Neural progenitor cell (in vitro differentiated cells): Measurements from ENCODE around the gene CDKL4. TPM values are rescaled to one million over a fixed set of nuclear protein-coding genes. Genes with fewer than 3 reads are reported as not detected.

ENCODE experiments used
- DNase-seq: peaks from one replicate; pipeline ENCODE4 v3.0.0-alpha.2; 2016; ENCODE audit warnings: low spot score
- H2AFZ ChIP-seq: fragments of 200-600 bp; sonication (generic); replicated peaks from 2 replicates; pipeline ENCODE4 v1.6.1; 2016; ENCODE audit warnings: antibody characterized with exemption
- H3F3A ChIP-seq: fragments of 200-600 bp; sonication (generic); 2 replicates; pipeline ENCODE4 v1.6.1; 2016; ENCODE audit warnings: antibody characterized with exemption, low read depth
- H3K27ac ChIP-seq: fragments of 200-600 bp; sonication (generic); 2 replicates; pipeline ENCODE4 v1.5.1; 2016; ENCODE audit warnings: mild to moderate bottlenecking
- H3K27me3 ChIP-seq: fragments of 200-600 bp; sonication (generic); 2 replicates; pipeline ENCODE4 v1.6.1; 2016; ENCODE audit warnings: mild to moderate bottlenecking, moderate library complexity
- H3K36me3 ChIP-seq: fragments of 200-600 bp; sonication (generic); 2 replicates; pipeline ENCODE4 v1.5.1; 2016
- H3K4me1 ChIP-seq: fragments of 200-600 bp; sonication (generic); 2 replicates; pipeline ENCODE4 v1.6.1; 2016; ENCODE audit warnings: mixed run types
- H3K4me2 ChIP-seq: fragments of 200-600 bp; sonication (generic); 2 replicates; pipeline ENCODE4 v1.6.1; 2016
- H3K4me3 ChIP-seq: fragments of 200-600 bp; sonication (generic); 2 replicates; pipeline ENCODE4 v1.5.1; 2016
- H3K79me2 ChIP-seq: fragments of 200-600 bp; sonication (generic); 2 replicates; pipeline ENCODE4 v1.6.1; 2016; ENCODE audit warnings: low read depth
- H3K9ac ChIP-seq: fragments of 200-600 bp; sonication (generic); 2 replicates; pipeline ENCODE4 v1.6.1; 2016
- H3K9me3 ChIP-seq: fragments of 200-600 bp; sonication (generic); 2 replicates; pipeline ENCODE4 v1.5.1; 2016; ENCODE audit warnings: low read depth
- H4K20me1 ChIP-seq: fragments of 200-600 bp; sonication (generic); 2 replicates; pipeline ENCODE4 v1.6.1; 2016; ENCODE audit warnings: low read depth
- H3K27ac Mint-ChIP-seq: 3 replicates; pipeline ENCODE4 v1.8.0; 2021; ENCODE audit warnings: mixed read lengths
- H3K27me3 Mint-ChIP-seq: 2 replicates; pipeline ENCODE4 v1.8.0; 2022; ENCODE audit warnings: low read depth, mild to moderate bottlenecking, inconsistent platforms, moderate library complexity, mixed read lengths; ENCODE audit not compliant: insufficient read depth
- H3K36me3 Mint-ChIP-seq: 3 replicates; pipeline ENCODE4 v1.8.0; 2021; ENCODE audit warnings: mixed read lengths
- H3K4me1 Mint-ChIP-seq: 3 replicates; pipeline ENCODE4 v1.8.0; 2021; ENCODE audit warnings: mixed read lengths
- H3K4me3 Mint-ChIP-seq: 3 replicates; pipeline ENCODE4 v1.8.0; 2021; ENCODE audit warnings: mild to moderate bottlenecking, moderate library complexity, mixed read lengths
- H3K9me3 Mint-ChIP-seq: 3 replicates; pipeline ENCODE4 v1.8.0; 2020; ENCODE audit warnings: mixed read lengths
- EZH2 ChIP-seq: fragments of 200-600 bp; sonication (generic); IDR thresholded peaks from 2 replicates; pipeline ENCODE4 v1.6.1; 2017; ENCODE audit warnings: antibody characterized with exemption, mild to moderate bottlenecking, moderate library complexity
- EZH2phosphoT487 ChIP-seq: fragments of 200-600 bp; sonication (generic); IDR thresholded peaks from 2 replicates; pipeline ENCODE4 v1.6.1; 2017; ENCODE audit warnings: antibody characterized with exemption
- total RNA-seq: library from RNA; depleted of rRNA; stranded (reverse); fragments of >200 nt; gene quantifications from 2 replicates; pipeline ENCODE4 v1.2.3, GENCODE V29; 2015; ENCODE audit warnings: low replicate concordance
- TF ChIP-seq, protein P1 (sequence below): fragments of 200-600 bp; sonication (generic); IDR thresholded peaks from 2 replicates; pipeline ENCODE4 v1.5.1; 2017; ENCODE audit warnings: antibody characterized with exemption, mild to moderate bottlenecking

CDKL4 gene
- total RNA-seq, 1 donor from 2014 or later: not detected

DNA sequence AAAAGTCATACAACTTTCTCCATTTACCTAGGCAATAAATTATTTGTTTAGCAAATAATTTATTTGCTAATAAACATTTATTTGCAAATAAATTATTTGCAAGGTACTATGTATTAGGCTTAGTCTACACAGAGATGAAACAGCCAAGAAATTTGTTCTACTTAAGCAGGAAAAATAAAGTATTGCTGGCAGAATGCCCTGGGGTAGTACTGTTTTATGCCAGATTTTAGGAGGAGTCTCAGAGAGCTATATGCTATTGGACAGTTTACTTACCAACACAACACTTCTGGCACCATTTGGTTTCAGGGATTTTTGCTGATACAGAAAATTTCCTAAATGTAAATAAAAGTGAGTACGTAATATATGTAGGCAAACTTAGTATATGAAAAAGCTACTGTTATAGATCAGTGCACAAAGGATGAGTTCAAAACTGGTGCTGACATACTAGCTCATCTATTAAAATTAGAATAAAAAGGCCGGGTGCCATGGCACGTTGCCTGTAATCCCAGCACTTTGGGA, 23.2 kb upstream of the CDKL4 start:
- Histone ChIP-seq H3K27ac (no peak overlapping the region), H3F3A (no peaks in the 10 kb centered on the region), H3K79me2 (no peaks in the 10 kb centered on the region), H3K4me3 (no peak overlapping the region), H3K4me1 (no peaks in the 10 kb centered on the region), H3K9me3 (no peaks in the 10 kb centered on the region), H3K36me3 (peaks cover 7% of the 10 kb centered on the region), H3K27me3 (no peaks in the 10 kb centered on the region), H3K9ac (no peak overlapping the region), H4K20me1 (no peaks in the 10 kb centered on the region), H3K4me2 (no peak overlapping the region), H2AFZ (no peak overlapping the region)
- Mint-ChIP-seq H3K4me3 (no peak overlapping the region), H3K27me3 (no peaks in the 10 kb centered on the region), H3K27ac (no peak overlapping the region), H3K4me1 (no peaks in the 10 kb centered on the region), H3K9me3 (no peaks in the 10 kb centered on the region), H3K36me3 (peaks cover 21% of the 10 kb centered on the region)
- DNase-seq: no peak
- TF ChIP-seq EZH2phosphoT487: no peak
- TF ChIP-seq EZH2: no peak
- TF ChIP-seq, protein P1, sequence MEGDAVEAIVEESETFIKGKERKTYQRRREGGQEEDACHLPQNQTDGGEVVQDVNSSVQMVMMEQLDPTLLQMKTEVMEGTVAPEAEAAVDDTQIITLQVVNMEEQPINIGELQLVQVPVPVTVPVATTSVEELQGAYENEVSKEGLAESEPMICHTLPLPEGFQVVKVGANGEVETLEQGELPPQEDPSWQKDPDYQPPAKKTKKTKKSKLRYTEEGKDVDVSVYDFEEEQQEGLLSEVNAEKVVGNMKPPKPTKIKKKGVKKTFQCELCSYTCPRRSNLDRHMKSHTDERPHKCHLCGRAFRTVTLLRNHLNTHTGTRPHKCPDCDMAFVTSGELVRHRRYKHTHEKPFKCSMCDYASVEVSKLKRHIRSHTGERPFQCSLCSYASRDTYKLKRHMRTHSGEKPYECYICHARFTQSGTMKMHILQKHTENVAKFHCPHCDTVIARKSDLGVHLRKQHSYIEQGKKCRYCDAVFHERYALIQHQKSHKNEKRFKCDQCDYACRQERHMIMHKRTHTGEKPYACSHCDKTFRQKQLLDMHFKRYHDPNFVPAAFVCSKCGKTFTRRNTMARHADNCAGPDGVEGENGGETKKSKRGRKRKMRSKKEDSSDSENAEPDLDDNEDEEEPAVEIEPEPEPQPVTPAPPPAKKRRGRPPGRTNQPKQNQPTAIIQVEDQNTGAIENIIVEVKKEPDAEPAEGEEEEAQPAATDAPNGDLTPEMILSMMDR: no peak

DNA sequence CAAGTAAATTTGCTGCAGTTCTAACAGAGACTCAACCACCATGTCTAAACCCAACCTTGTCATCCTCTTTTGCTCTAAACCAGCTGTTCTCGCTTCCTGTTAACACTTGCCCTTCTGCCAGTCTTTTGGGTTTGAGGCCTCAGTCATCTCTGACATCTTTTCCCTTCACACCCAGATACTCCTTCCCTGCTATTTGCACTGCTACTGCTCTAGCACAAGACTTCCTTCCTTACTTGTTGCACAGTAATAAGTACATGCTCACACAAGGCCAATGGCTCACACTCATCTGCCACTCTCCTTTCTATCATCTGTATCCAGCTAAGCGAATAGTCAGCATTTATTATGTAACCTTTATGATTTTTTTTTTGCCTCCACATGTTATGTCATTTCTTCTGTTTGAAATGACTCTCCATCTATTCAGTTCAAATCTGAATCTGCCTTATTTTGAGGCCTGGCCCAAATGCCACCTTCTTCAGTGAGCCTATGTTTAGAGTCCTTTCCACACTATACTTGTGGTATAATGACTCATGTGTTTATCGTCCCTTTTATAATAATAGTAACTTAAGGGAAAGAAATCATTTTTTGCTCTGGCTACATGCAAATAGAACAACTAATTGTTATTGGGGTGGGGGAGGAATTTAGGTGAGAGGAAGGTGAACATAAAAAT, 22.5 kb upstream of the CDKL4 start:
- H3K4me1 Mint-ChIP-seq: no peaks in the 10 kb centered on the region
- Histone ChIP-seq H3K36me3 (peaks cover 3% of the 10 kb centered on the region), H4K20me1 (no peaks in the 10 kb centered on the region), H3K9ac (no peak overlapping the region), H3K79me2 (no peaks in the 10 kb centered on the region), H3K27ac (no peak overlapping the region), H3K4me2 (no peak overlapping the region), H3K27me3 (no peaks in the 10 kb centered on the region), H2AFZ (no peak overlapping the region), H3K9me3 (no peaks in the 10 kb centered on the region), H3F3A (no peaks in the 10 kb centered on the region), H3K4me3 (no peak overlapping the region), H3K4me1 (no peaks in the 10 kb centered on the region)
- peaks cover 22% of the 10 kb centered on the region for H3K36me3 Mint-ChIP-seq
- no peak for DNase-seq
- H3K27me3 Mint-ChIP-seq: no peaks in the 10 kb centered on the region
- H3K27ac Mint-ChIP-seq: no peak overlapping the region
- no peak overlapping the region for H3K4me3 Mint-ChIP-seq
- no peaks in the 10 kb centered on the region for H3K9me3 Mint-ChIP-seq
- no peak for TF ChIP-seq EZH2phosphoT487
- TF ChIP-seq, protein P1: no peak

DNA sequence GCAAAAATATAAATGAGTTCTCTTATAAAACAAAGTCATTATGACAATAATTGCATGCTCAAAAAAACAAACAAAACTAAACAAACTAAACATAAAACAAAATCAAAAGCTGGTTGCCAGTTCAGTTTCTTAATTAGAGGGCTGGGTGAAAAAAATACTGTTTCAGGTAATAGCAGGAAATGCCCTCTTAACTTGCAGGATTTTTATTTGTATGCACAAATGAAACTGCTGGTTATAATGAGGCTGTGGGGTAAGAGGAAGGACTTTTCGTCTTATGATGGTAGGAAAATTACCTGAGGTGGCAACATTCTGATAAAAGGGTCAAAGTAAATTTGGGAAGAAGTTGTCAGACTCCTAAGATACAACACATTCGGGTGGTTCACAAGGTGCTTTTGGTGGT, 21.5 kb upstream of the CDKL4 start:
- TF ChIP-seq, protein P1: no peak
- no peak for TF ChIP-seq EZH2phosphoT487
- TF ChIP-seq EZH2: no peak
- H3K27ac Mint-ChIP-seq: no peak overlapping the region
- DNase-seq: no peak

More for the DNA sequence above, 21.5 kb upstream of the CDKL4 start:
- H3K36me3 ChIP-seq: no peaks in the 10 kb centered on the region
- no peak overlapping the region for H3K4me3 Mint-ChIP-seq
- H3K9ac ChIP-seq: no peak overlapping the region
- no peaks in the 10 kb centered on the region for H3K4me1 ChIP-seq
- peaks cover 23% of the 10 kb centered on the region for H3K36me3 Mint-ChIP-seq
- H3K27me3 Mint-ChIP-seq: no peaks in the 10 kb centered on the region
- H3K4me1 Mint-ChIP-seq: no peaks in the 10 kb centered on the region
- H3K4me2 ChIP-seq: no peak overlapping the region
- no peak overlapping the region for H3K27ac ChIP-seq
- H2AFZ ChIP-seq: no peak overlapping the region
- no peaks in the 10 kb centered on the region for H3K79me2 ChIP-seq
- no peaks in the 10 kb centered on the region for H3F3A ChIP-seq
- no peaks in the 10 kb centered on the region for H3K9me3 Mint-ChIP-seq
- no peaks in the 10 kb centered on the region for H3K27me3 ChIP-seq
- no peaks in the 10 kb centered on the region for H4K20me1 ChIP-seq
- no peak overlapping the region for H3K4me3 ChIP-seq
- no peaks in the 10 kb centered on the region for H3K9me3 ChIP-seq
